Activated B cell treated with CpG ODN at 0.5 μM for 24 hours (primary cell): ENCODE results near the gene ITGAE. TPM values are rescaled to one million over a fixed set of nuclear protein-coding genes. Genes with fewer than 3 reads are reported as not detected.
A peak's percentile ranks its signal among the peaks of the same experiment; 100 is the strongest.
"Not testable (repeated sequence)": the region's sequence is repeated elsewhere in the genome, so short reads cannot be mapped to it uniquely, and the experiment has no call there.

Experiments used
- ATAC-seq: fragments of 200-7000 bp; cut with Tn5 transposase; one replicate; pipeline ENCODE4 v1.10.0; 2021; ENCODE audit warnings: low read depth, mild to moderate bottlenecking, moderate library complexity
- CTCF ChIA-PET: fragments of 350-600 bp; sonication (Branson Sonifier 250); formaldehyde crosslinking; loops from one replicate; lab custom pipeline; 2021; ENCODE audit warnings: antibody characterized with exemption; lab: Charles Lee
- POLR2A ChIA-PET: fragments of 350-600 bp; sonication (Branson Sonifier 250); formaldehyde crosslinking; loops from one replicate; lab custom pipeline; 2021; ENCODE audit warnings: antibody characterized with exemption; lab: Charles Lee
- DNase-seq: peaks from one replicate; pipeline ENCODE4 v3.0.0; 2022
- H3K27ac Mint-ChIP-seq: one replicate; pipeline ENCODE4 v1.8.0; 2020; ENCODE audit warnings: mixed read lengths
- H3K27me3 Mint-ChIP-seq: one replicate; pipeline ENCODE4 v1.8.0; 2021; ENCODE audit warnings: mixed read lengths
- H3K36me3 Mint-ChIP-seq: one replicate; pipeline ENCODE4 v1.8.0; 2021; ENCODE audit warnings: low read depth, mixed read lengths
- H3K4me1 Mint-ChIP-seq: one replicate; pipeline ENCODE4 v1.8.0; 2021; ENCODE audit warnings: mixed read lengths
- H3K4me3 Mint-ChIP-seq: one replicate; pipeline ENCODE4 v1.8.0; 2020; ENCODE audit warnings: mild to moderate bottlenecking, mixed read lengths
- H3K9me3 Mint-ChIP-seq: one replicate; pipeline ENCODE4 v1.8.0; 2020; ENCODE audit warnings: mixed read lengths
- CTCF ChIP-seq: fragments of 200-600 bp; IDR thresholded peaks from one replicate; pipeline ENCODE4 v1.8.0; 2022; ENCODE audit warnings: antibody characterized with exemption, mild to moderate bottlenecking
- intact Hi-C: fragments of 100-400 bp; cut with micrococcal nuclease; formaldehyde crosslinking; loops from one replicate; pipeline ENCODE4 v1.15.1; 2024
- total RNA-seq: library from RNA; stranded (reverse); gene quantifications from 2 replicates; pipeline ENCODE4 v1.2.3, GENCODE V29; 2022

ITGAE gene
- total RNA-seq, 1 donor from 2014 or later = 45.3 TPM

GRCh38 chr17:3796110-3796821 lies 4.7 kb downstream of the ITGAE start:
- Mint-ChIP-seq H3K36me3 (no peaks in the 10 kb centered on the region), H3K27me3 (no peaks in the 10 kb centered on the region), H3K4me1 (peaks cover 58% of the 10 kb centered on the region), H3K4me3 (peak overlapping the region; percentile 9), H3K27ac (peak overlapping the region; percentile 79), H3K9me3 (no peaks in the 10 kb centered on the region)
- DNase-seq (peak; percentile 49), ATAC-seq (peak; percentile 72)
- ChIA-PET CTCF (interaction anchor here (1.0 to 1.6 kb wide), 6 partner anchors 21 to 58 kb away, joined by 3 to 5 read pairs (median 4); partner anchors contain the start of gene NCBP3), POLR2A (interaction anchor here (0.6 to 1.6 kb wide), 17 partner anchors 8 to 111 kb away, joined by 3 to 8 read pairs (median 3); partner anchors contain the start of gene HASPIN)
- no peak for TF ChIP-seq CTCF
- intact Hi-C loops = loop anchor here (1.0 kb wide), 1 partner anchor 8 kb away; no protein-coding TSS in a partner anchor

GRCh38 chr17:3795390-3796102 lies 5.4 kb downstream of the ITGAE start:
- Mint-ChIP-seq H3K4me3 (no peak overlapping the region), H3K4me1 (peaks cover 57% of the 10 kb centered on the region), H3K36me3 (no peaks in the 10 kb centered on the region), H3K27ac (peak overlapping the region; percentile 79), H3K27me3 (no peaks in the 10 kb centered on the region), H3K9me3 (no peaks in the 10 kb centered on the region)
- DNase-seq (no peak), ATAC-seq (no peak)
- intact Hi-C loops = loop anchor here (1.0 kb wide), 1 partner anchor 9 kb away; no protein-coding TSS in a partner anchor
- ChIA-PET POLR2A (interaction anchor here (0.5 to 1.6 kb wide), 2 partner anchors 99 to 104 kb away, joined by 3 to 4 read pairs; no protein-coding TSS in a partner anchor), CTCF (interaction anchor here (1.1 to 1.6 kb wide), 3 partner anchors 31 to 58 kb away, joined by 4 to 5 read pairs (median 4); no protein-coding TSS in a partner anchor)
- no peak for TF ChIP-seq CTCF

- Mint-ChIP-seq H3K4me3 (no peak overlapping the region), H3K9me3 (no peaks in the 10 kb centered on the region), H3K36me3 (no peaks in the 10 kb centered on the region), H3K4me1 (peaks cover 50% of the 10 kb centered on the region), H3K27ac (peak overlapping the region; percentile 76), H3K27me3 (no peaks in the 10 kb centered on the region)
- no peak for TF ChIP-seq CTCF
- CTCF ChIA-PET = interaction anchor here (1.6 kb wide), 1 partner anchor 57 kb away, joined by 4 read pairs; no protein-coding TSS in a partner anchor
- intact Hi-C loops = no loop called here
- ATAC-seq = no peak
- POLR2A ChIA-PET = no interaction called here
- DNase-seq = no peak
Observed at GRCh38 chr17:3794557-3795389, 6.2 kb downstream of the ITGAE start.

- POLR2A ChIA-PET, intact Hi-C loops, H3K4me3 Mint-ChIP-seq, DNase-seq, H3K27me3 Mint-ChIP-seq, CTCF ChIA-PET, ATAC-seq, H3K27ac Mint-ChIP-seq, H3K36me3 Mint-ChIP-seq, H3K9me3 Mint-ChIP-seq: not testable (repeated sequence)
- peaks cover 44% of the 10 kb centered on the region for H3K4me1 Mint-ChIP-seq
Observed at GRCh38 chr17:3794152-3794551, 6.8 kb downstream of the ITGAE start.

GRCh38 chr17:3793258-3793657 lies 7.7 kb downstream of the ITGAE start:
- H3K4me1 Mint-ChIP-seq = peaks cover 37% of the 10 kb centered on the region
- DNase-seq, intact Hi-C loops, H3K27me3 Mint-ChIP-seq, H3K4me3 Mint-ChIP-seq, H3K9me3 Mint-ChIP-seq, POLR2A ChIA-PET, H3K36me3 Mint-ChIP-seq, CTCF ChIA-PET, ATAC-seq, H3K27ac Mint-ChIP-seq: not testable (repeated sequence)
